Stomach (tissue), 9 donors: ENCODE results near the gene FBXL16. TPM values are rescaled to one million over a fixed set of nuclear protein-coding genes. Genes with fewer than 3 reads are reported as not detected.

Experiments used
- DNase-seq, 2 donors: peaks; one replicate each; pipeline versions ENCODE4 v3.0.0 to v3.0.0-alpha.2; 2013 to 2019
- H3K27ac ChIP-seq, 5 donors: fragments of 200-600 bp in 4 of 5; sonication (generic) in 4 of 5; one replicate each; pipeline ENCODE4 v1.5.1; 2013 to 2019; ENCODE audit warnings: mild to moderate bottlenecking in 1 of 5, moderate library complexity in 1 of 5
- H3K27me3 ChIP-seq, 3 donors: fragments of 200-600 bp; sonication (generic); one replicate each; pipeline ENCODE4 v1.5.1; 2017 to 2019; ENCODE audit warnings: mixed run types in 1 of 3
- H3K36me3 ChIP-seq, 4 donors: fragments of 200-600 bp; sonication (generic); 1 replicate in 3 of 4; 2 replicates in 1 of 4; pipeline ENCODE4 v1.5.1; 2016 to 2019
- H3K4me1 ChIP-seq, 4 donors: fragments of 200-600 bp; sonication (generic); one replicate each; pipeline ENCODE4 v1.5.1; 2016 to 2019
- H3K4me3 ChIP-seq, 4 donors: fragments of 200-600 bp; sonication (generic) in 3 of 4; one replicate each; pipeline ENCODE4 v1.5.1; 2016 to 2019; ENCODE audit warnings: mild to moderate bottlenecking in 1 of 4
- H3K9me3 ChIP-seq, 4 donors: fragments of 200-600 bp; sonication (generic); one replicate each; pipeline ENCODE4 v1.5.1; 2016 to 2019
- CTCF ChIP-seq, 7 experiments: fragments of 450-650 bp in 4 of 7; fragments of 200-600 bp in 3 of 7; sonication (generic) in 3 of 7; IDR thresholded peaks; one replicate each; pipeline ENCODE4 v1.5.1; 2016 to 2019; ENCODE audit warnings: antibody characterized with exemption in 7 of 7, control low read depth in 2 of 7, mild to moderate bottlenecking in 1 of 7
- EP300 ChIP-seq: sonication (generic); formaldehyde crosslinking; IDR thresholded peaks from one replicate; pipeline ENCODE4 v1.6.1; 2017; ENCODE audit warnings: antibody characterized with exemption
- POLR2A ChIP-seq, 4 donors: fragments of 450-650 bp; IDR thresholded peaks; one replicate each; pipeline ENCODE4 v1.6.1; 2016; ENCODE audit warnings: antibody characterized with exemption in 4 of 4, control low read depth in 2 of 4, mild to moderate bottlenecking in 1 of 4, moderate library complexity in 1 of 4
- POLR2AphosphoS5 ChIP-seq, 3 donors: sonication (generic); formaldehyde crosslinking; IDR thresholded peaks; one replicate each; pipeline ENCODE4 v1.6.1; 2016; ENCODE audit warnings: antibody characterized with exemption in 3 of 3
- WGBS, 5 donors: extraction: QIAGEN DNeasy Blood & Tissue Kit in 3 of 5; methylation state at CpG; one replicate each; pipeline versions ENCODE4 v1.1.5 to v1.1.7; 2013 to 2018; 5-methylcytosine and 5-hydroxymethylcytosine counted together
- intact Hi-C: fragments of 100-400 bp; cut with DNase I; formaldehyde crosslinking; loops from one replicate; pipeline ENCODE4 v1.15.1; 2023; ENCODE audit warnings: low total_unique reads
- polyA plus RNA-seq, 3 donors: library from polyadenylated mRNA; stranded (reverse); fragments of 200-250 nt; gene quantifications; one replicate each; pipeline ENCODE4 v1.2.3, GENCODE V29; 2013
- total RNA-seq, 5 donors: library from RNA; depleted of rRNA; stranded (reverse); fragments of >200 nt; gene quantifications; one replicate each; pipeline versions ENCODE4 v1.1.0 to v1.2.3, GENCODE V29; 2014 to 2016
- donor health status: healthy with polysubstance abuse.
- donor health status: Bipolar disorder and iron deficiency.
- donor health status: healthy.

FBXL16 gene
- total and polyA plus RNA-seq, 8 donors = 0.37 to 3.6 (median 0.72) TPM; not detected in 3

- WGBS, 5 donors = 30 to 60% (median 39%) methylated on average over 29 to 39 of the region's 39 CpGs
- Histone ChIP-seq H3K27me3 (peaks cover 0 to 47% (median 0%) of the 10 kb centered on the region in 3 donors), H3K36me3 (no peaks in the 10 kb centered on the region), H3K27ac (no peak overlapping the region), H3K9me3 (no peaks in the 10 kb centered on the region), H3K4me3 (no peak overlapping the region), H3K4me1 (peaks cover 0 to 14% (median 0%) of the 10 kb centered on the region in 4 donors)
- DNase-seq = peak in 1 of 2 donors; percentile 51
- intact Hi-C loops = no loop called here
- TF ChIP-seq POLR2AphosphoS5 (IDR thresholded peaks at IDR 0.05) (no peak), EP300 (no peak), CTCF (IDR thresholded peaks at IDR 0.05) (no peak), POLR2A (IDR thresholded peaks at IDR 0.05) (no peak)
These were observed 45.8 kb upstream of the FBXL16 start for GRCh38 chr16:751152-752006.

GRCh38 chr16:750485-750884 is 44.9 kb upstream of the FBXL16 start:
- Histone ChIP-seq H3K36me3 (no peaks in the 10 kb centered on the region), H3K4me1 (peaks cover 0 to 14% (median 0%) of the 10 kb centered on the region in 4 donors), H3K4me3 (no peak overlapping the region), H3K27me3 (peaks cover 0 to 47% (median 0%) of the 10 kb centered on the region in 3 donors), H3K9me3 (no peaks in the 10 kb centered on the region), H3K27ac (no peak overlapping the region)
- TF ChIP-seq POLR2AphosphoS5 (IDR thresholded peaks at IDR 0.05) (no peak), CTCF (IDR thresholded peaks at IDR 0.05) (no peak), EP300 (no peak), POLR2A (IDR thresholded peaks at IDR 0.05) (no peak)
- peak in 1 of 2 donors; percentile 63 for DNase-seq
- intact Hi-C loops = no loop called here
- WGBS, 5 donors = 55 to 71% (median 67%) methylated on average over 9 of the region's 9 CpGs

- H3K9me3 ChIP-seq = no peaks in the 10 kb centered on the region
- no peak for DNase-seq
- peaks cover 0 to 14% (median 0%) of the 10 kb centered on the region in 4 donors for H3K4me1 ChIP-seq
- peaks cover 0 to 46% (median 0%) of the 10 kb centered on the region in 3 donors for H3K27me3 ChIP-seq
- no peak overlapping the region for H3K27ac ChIP-seq
- WGBS, 5 donors = 73 to 96% (median 88%) methylated on average over 6 of the region's 6 CpGs
- intact Hi-C loops = no loop called here
- no peaks in the 10 kb centered on the region for H3K36me3 ChIP-seq
- TF ChIP-seq POLR2AphosphoS5 (IDR thresholded peaks at IDR 0.05) = no peak
- no peak for TF ChIP-seq EP300
- no peak overlapping the region for H3K4me3 ChIP-seq
These were observed 43.4 kb upstream of the FBXL16 start for GRCh38 chr16:749010-749409.

- H3K27ac ChIP-seq = no peak overlapping the region
- DNase-seq = no peak
- no peak overlapping the region for H3K4me3 ChIP-seq
- H3K36me3 ChIP-seq = no peaks in the 10 kb centered on the region
- peaks cover 0 to 14% (median 0%) of the 10 kb centered on the region in 4 donors for H3K4me1 ChIP-seq
- H3K9me3 ChIP-seq = no peaks in the 10 kb centered on the region
- WGBS, 5 donors = 80 to 89% (median 81%) methylated on average over 26 to 39 of the region's 39 CpGs
- intact Hi-C loops = no loop called here
- peaks cover 0 to 44% (median 0%) of the 10 kb centered on the region in 3 donors for H3K27me3 ChIP-seq
- TF ChIP-seq POLR2A (IDR thresholded peaks at IDR 0.05) (no peak), EP300 (no peak), CTCF (IDR thresholded peaks at IDR 0.05) (no peak), POLR2AphosphoS5 (IDR thresholded peaks at IDR 0.05) (no peak)
These were observed 42.6 kb upstream of the FBXL16 start for GRCh38 chr16:747978-748746.
